DMS79 treated with DMSO at 0.1 percent for 48 hours (cell line): ENCODE measurements around the gene STC2.
A peak's percentile ranks its signal among the peaks of the same experiment; 100 is the strongest.

Source experiments
- DNase-seq: peaks from one replicate; lab custom pipeline; 2025; lab: John Stamatoyannopoulos, UW

Gene STC2

DNA sequence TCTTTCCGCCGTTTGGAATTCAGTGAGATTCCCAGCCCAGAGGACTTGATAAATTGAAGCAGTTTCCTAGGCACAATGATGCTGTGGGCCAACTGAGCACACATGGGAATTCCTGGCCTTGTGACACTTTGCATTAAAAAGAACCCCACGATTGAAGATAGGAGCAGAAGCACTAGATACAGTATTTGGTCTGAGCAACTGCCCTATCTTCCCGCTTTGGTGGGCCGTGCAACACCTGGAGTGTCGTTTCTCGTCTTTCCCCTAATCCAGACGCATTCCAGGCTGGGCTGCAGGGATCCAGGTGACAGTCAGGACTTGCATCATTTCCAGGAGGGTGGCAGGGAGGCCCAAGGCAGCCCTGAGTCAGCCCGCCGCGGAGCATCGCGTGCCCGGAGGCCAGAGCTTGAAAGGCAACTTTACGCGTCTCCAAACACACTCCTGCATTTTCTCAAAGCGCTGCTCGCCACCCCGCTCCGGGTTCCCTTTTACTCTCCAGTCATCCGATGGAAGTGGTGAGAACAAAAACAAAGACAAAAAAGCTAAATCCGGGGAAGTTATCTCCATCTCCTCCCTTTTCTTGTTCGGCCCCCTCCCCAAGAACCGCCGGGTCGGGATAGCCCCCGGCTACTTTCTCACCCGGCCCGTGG is 753 bp upstream of the STC2 start:
- peak; percentile 11 for DNase-seq

DNA sequence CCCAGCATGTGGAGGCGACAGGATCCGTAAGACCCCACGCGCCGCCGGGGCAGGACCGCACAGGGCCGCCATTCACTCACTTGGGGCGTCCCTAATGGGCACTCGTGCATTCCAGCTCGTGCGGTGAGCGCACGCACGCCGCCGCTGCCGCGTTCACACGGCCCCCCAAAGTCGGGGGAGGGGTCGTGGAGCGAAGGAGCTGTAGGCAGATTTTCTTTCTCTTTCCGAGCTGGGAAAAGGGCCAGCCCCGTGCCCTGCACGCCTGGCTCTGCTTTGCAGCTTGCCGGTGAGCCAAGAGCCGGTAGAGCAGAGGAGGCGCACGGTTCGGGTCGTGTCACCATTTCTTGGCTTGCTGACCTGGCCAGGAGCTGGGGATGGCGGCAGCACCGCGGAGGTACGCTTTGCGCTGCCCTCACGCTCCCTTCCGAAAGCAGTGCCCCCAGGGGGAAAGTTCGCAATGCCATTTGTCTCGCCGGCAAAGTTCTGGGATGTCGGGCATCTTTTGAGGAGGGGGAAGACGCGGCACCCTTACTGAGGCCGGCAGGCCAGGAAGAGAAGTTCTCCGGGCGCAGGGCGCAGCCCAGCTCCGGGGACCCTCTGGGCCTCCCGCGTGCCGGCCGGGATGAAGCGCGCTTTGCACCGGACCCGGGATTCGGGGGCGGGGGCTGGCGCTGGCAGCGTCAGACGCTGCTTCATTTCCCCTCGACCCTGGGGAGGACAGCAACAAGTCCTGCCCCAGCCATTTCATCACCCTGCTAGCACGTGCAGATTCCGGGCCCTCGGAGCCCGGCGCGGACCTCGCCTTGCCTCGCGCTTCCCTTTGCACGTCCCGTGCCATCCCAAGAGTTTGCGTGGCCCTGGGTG is 898 bp downstream of the STC2 start:
- DNase-seq: no peak

DNA sequence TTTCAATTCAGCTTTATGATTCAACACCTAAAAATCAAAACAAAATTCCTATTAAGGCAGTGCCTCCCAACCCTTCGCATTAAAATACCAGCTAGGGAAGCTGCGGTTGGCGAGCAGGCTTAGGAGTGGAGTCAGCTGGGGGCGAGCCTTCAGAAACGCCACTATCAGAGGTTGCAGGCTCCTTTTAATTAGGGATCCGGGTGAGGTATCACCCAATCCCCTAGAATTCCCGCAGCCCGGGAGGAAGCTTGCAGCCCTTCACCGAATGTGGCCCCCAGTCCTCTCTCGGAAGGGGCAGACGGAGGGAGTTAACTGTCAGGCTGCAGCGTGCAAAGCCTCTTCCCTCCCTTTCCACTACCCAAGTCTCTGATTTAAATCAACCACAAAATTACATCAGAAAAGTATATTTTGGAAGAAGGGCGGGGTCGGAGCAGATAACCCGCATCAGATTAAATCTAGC is 1.7 kb downstream of the STC2 start:
- peak; percentile 2 for DNase-seq

DNA sequence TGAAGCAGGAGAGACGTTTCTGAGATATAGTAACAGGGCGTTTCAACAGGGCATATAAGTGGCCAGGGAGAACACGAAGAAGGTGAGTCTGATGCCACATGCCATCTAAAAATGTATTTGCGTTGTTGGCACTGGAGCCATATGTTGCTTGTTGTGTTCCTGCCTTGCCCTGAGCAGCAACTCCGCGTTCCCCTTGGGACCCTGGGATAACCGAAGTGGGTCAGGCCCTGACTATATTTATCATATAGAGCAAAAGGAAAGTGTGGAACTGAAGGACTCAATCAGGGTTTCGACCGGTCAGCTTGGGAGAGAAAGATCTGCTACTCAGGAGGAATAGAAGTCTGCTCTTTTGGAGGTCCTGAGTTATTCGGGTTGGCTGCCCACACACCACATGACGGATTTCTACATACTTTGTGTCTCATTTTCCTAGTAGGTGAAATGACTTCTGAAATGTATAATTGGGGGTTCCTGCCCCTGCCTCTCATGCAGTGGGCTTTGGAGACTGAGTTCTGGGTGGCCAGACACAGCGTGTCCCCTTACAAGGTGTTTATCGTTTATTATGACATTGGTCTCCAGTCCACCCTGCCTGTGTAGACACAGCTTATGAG is 3.0 kb downstream of the STC2 start:
- DNase-seq: no peak

DNA sequence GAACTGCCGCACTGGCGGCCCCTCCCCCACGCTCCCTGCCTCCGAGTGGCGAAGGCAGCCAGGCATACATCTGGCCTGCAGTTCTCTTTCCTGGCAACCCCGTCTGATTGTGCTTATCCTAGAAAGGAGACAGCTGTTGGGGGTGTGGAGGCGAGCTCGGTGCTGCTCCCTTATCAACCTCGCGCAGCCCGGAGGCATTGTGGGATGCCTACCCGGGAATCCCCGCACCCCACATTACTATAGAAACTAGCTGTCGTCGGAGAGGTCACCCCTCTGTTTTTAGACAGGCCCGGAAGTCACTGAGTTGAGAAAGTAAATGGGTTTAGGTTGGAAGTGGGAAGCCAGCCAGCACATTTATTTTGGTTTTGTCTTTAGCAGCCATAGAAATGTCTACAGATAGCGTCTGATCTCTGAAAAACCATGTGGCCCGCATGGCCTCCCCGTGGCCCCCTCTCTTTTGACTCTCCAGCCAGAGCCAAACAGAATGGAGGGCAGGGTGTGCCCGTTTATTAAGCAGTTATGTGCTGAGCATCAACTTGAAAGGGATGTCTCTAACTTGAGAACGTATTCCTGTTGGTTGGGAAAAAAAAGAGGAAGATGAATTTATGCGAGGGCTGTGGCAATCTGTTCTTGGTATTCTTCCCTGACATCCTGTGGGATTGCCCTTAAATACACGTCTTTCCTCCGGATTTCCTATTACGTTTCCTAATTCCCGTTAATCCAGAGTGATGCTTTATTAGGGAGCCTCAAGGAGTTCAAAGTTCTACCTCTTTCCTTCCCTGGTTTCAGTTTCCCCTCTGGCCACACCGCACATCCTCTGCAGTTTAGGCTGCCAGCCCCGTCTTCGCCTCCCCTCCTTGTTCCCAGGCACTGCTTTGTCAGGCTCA is 3.9 kb downstream of the STC2 start:
- peak; percentile 76 for DNase-seq

DNA sequence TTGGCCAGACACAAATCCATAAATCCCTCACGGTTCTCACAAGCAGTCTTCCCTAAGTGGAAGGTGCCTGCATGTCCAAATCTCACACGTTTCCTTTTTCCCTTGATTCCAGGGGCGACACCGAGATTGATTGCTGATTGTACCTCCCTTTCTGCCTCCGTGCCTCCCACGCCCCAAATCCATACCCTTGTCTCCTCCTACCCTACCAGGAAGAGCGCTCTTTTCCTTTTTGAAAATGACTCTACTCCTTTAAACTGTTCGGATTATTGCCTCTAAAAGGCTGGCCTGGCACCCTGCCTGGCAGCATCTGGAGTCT is 4.5 kb downstream of the STC2 start:
- no peak for DNase-seq

DNA sequence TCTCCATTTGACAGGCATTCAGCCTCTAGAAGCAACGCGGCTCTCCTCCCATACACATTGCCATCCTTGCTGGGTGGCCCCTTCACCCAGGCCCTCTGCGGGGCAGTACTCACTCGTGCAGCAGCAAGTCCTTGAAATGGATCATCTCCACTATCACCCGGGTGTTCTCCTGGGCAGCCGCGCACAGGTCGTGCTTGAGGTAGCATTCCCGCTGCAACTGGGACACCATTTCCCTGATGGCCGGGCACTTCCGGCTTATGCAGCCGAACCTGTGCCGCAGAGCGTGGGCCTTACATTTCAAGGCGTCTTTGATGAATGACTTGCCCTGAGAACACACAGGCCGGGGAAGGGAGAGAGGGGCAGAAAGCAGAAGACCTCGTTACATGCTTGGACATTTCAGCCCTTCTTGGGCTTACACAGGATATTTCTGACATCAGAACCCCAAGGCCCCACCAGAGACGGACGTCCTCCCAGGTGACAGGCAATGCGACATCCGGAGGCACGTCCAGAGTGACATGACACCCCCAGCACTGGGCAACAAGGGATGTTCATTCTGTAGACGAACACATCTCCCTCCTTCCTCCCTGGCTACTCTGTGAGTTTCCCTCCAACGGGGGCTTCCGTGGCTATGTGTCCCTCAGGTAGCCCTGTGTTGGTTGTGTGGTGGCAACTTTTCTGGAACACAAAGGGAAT is 5.0 kb downstream of the STC2 start:
- no peak for DNase-seq

DNA sequence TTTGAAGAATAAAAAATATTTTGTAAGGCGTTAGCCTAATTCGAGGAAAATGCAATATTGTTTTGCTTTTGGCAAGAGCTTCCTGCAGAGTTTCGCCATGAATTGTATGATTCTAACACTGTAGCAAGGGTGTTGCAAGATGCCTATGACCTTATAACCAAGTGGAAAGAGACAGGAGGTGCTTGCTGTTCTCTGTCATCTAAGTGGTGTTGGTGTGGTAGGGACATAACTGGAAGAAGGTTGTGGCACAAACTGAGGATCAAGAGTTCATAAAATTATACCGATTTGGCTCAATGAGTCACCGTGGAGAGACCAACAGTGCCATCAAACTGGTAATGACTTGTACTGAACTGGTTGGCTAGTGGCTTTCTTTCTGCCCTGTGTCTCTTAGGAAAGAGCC is 6.3 kb downstream of the STC2 start:
- DNase-seq: no peak

DNA sequence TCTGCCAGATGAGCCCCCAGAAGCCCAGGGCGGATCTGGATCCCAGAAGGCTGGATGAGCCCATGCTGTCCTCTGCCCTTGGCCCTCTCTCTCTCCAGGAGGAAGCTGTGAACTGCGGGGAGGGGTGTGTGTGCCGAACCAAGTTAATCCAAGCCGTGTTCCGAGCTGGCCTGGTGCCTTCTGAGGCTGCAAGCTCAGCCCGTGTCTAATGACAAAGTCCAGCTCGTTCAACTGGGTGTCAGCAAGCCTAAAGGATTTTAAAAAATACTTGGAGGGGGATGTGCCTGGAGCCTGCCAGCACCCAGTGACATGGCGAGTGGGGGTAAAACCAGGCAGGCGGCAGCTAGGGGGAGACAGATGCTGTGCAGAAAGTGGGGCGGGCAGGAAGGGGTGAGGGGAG is 8.0 kb downstream of the STC2 start:
- DNase-seq: no peak

DNA sequence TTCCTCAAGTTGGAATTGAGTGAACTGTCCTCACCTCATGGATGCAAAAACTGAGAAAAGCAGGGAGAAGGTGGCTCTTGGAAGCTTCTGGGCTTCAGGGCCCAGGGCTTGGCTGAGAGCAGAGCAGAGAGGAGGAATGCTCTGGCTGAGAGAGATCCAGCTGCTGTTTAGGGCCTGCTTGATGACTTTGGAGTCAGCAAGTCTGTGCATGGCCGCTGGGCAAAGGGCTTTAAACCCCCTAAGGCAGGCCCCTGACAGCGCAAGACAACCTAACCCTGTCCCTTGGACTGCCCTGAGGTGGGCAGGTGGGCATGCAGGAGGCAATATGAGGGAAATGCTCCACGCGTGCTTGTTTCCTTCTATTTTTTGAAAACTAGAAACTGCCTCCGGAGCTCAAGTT is 8.6 kb downstream of the STC2 start:
- no peak for DNase-seq

DNA sequence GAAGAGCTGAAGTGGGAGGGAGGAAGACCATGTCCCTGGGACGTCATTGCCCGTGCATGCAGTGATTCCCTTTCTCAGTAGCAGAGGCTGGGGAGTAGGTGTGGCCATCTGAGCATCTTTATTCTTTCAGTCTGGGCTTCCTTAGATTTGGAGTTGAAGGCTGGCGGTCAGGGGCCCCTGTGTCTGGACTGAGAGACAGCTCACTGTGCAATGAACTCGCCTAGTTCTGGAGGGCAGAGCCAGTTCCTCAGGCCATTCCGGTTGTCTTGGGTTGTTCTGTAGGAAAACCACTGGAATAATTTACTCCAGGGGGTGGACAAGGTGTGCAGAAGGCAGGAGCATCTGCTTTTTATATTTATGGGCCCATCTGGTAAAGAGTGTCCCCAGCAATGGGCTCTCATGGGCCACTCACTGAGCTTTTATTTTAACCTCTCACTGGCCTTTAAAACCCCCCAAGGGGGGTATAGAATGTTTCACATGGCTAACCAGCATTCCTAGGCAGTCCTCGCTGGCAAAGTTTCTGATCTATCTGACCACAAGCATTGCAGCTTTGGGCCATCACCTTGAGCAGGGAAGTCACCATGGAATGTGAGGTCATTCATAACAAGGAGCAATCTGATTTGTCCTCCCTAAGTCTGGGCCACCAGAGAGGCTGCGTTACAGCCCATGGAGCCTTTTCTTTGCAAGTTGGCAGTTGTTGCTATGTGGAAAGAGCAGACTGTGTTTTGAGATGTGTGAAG is 9.2 kb downstream of the STC2 start:
- no peak for DNase-seq

DNA sequence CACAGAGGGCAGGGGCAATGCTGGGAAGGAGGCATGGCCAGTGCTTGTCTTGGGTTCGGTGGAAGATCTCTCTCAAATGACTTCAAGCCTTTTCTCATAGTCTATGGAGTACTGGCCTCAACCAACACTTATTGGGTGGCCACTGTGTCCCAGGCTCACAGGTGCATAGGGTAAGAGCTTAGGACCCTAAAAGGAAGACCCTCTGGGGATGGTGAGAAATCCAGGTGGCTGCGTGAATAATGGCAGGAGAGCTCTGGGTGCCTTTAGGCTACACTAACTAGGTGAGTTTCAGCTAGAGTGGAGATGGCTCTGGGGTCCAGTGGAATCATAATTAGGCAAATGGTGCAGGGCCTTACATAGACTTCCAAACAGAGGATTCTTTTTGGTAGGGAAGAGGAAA is 9.9 kb downstream of the STC2 start:
- DNase-seq: no peak

DNA sequence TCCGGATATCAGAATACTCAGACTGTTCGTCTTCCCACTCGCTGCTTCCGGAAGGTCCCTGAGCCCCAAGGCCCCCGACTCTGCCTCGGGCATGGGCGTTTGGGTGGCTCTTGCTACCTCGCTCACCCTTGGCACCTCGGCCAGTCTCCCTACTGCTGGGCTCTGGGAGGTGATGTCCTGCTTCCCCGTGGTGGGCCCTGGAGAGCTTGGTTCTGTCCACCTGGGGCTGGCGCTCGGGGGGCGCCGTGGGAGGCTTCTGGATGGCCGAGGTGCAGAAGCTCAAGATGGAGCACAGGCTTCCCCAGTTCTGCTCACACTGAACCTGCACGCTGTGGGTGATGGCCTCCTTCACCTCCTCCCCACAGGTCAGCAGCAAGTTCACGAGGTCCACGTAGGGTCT is 10.4 kb downstream of the STC2 start:
- DNase-seq: no peak

DNA sequence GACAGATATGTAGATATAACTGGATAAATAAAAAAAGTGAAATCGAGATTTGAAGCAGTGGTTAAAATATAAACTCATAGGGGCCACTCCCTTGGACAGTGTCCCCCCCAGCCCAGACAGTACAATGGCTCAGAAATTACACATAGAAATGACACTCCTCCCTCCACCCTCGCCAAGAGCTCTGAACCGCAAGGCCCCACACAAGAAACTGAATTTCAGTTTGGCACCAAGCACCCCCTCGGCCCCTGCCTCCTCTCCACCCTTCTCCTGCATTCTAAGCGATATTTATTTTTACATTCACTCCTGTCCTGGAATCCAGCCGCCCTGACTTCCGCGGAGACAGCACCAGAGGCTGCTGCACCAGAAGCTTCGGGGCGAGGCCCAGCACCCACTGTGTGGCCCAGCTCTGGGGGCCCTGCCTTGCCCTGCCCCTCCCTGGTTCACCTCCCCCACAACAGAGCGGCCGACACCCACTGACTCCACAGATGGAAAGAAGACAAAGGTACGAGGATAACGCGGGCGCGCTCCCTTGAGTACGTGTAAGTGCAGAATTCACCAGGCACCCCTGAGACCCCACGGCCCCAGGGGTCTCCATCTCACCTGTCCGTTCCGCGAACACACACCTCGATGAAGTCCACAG is 11.0 kb downstream of the STC2 start:
- no peak for DNase-seq

DNA sequence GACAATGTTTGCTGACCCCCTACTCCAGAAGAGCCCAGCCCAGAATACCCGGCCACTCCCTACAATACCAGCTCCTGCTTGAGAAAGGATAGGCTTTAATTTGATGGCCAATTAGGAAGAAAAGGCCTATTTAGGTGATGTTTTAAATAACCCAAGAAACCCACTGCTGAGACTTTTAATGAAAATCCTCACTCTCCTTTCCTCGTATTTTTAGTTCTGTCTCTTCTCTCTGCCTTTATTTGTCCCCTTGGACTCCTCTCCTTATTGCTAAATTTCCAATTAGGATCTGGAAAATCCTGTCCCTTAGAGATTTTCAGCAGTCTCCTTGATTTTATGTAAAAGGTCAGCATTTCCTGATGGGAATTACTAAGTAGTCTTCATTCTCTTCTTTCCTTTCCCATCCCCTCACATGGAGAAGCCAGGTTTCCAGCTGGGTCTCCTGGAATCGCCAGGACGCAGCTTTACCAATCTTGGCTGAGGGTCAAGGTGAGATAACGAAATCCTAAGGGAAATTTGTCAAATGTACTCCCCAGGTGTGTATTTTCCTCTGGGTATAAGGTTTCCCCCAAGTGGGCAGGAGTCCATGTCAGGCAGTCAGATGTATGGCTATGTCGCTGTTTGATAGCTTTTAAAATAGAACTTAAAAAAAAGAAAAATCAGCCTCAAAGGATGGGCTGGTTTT is 11.7 kb downstream of the STC2 start:
- no peak for DNase-seq

DNA sequence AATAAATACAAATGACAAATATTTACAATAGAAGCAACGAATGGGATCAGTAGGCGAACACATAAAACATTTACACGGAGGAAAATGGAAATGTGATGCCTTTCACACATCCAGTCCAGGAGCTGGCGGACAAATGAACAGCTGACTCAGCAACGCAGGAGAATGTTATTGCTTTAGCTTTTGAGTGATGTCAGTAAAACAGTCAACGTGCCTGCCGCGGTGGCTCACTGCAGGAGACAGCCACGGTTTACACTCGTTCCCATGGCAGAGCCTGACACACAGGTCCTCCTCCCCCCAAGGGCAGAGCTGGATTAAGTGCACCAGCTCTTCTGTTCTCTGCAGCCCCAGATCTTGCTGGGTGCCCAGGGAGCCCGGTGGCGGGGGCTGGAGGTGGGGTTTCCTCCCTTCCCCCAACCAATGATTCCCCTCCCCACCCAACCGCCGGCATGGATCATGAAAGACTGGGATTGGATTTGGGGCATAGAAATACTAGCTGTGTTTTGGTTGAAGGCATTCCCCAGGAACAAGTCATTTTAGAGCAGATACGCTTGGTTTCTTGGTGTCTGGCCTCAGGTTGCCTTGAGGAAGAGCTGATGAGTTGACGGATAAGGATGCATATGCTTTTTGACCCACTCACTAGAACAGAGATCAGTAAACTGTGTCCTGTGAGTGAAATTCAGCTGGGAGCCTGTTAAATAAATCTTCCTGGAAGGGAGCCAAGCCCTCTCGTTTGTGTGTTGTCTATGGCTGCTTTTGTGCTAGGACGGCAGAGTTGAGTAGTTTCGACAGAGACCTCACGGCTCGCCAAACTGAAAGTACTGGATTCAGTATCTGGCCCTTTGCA is 12.5 kb downstream of the STC2 start:
- DNase-seq: peak; percentile 42

DNA sequence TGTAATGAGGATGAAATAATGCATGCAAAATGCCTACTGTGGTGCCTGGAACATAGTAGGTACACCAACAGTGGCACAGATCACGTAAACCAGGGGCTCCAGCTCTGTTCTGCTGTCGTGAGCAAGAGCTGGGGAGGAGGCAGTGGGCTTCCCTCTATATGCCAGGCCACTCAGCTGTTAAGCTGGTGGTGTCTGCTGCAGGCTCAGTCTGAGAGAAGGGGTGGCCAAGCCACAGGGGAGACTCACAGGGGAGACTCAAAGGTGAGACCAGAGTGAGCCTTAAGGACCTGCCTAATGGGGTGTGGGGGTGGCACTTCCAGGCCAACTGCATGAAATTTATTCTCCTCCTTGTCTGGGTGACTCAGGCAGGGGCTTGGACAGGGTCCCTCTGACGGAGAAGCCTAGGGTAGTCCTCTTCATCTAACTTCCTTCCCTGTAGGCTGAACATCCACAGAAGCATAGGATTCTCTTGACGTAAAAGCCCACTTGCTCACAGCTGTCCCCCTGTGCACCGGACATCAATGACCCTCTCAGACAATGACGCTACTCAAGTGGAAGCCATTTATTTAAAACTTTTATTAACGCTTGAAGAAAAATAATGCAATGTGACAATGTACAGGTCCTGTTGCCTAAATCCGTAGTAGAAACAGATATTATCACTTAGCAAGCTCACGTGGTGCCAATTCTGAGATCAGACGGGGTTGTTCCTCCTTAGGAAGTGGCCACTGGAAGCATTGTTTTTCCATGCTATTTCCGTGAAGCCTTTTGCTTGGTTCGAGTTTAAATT is 13.9 kb downstream of the STC2 start:
- DNase-seq: no peak

DNA sequence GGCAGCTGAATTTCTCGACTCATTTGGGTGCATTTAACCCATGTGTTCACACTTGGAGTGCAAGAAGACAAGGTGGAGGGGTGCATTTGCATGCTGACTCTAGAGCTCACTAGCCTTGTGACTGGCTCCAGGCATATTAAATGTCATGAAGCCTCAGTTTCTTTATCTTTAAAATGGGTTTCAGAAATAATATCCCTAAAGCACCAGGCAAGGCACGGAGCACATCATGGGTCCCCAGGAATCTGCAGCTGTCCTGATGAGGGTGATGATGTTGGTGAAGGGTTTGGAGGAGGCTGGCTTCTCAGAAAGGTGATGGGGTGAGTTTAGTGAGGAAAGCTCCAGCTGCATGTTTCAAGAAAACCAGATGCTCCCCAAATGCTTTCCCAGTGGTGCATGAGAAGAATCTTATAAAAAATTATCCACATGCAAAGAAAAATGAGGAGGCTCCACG is 14.8 kb downstream of the STC2 start:
- DNase-seq: no peak
